Fibroblast of skin of abdomen (primary cell): ENCODE measurements around the gene MNS1.
"Not testable (repeated sequence)": the region's sequence is repeated elsewhere in the genome, so short reads cannot be mapped to it uniquely, and the experiment has no call there.

ENCODE experiments used
- DNase-seq: peaks from one replicate; pipeline ENCODE4 v3.0.0-alpha.2; 2013

The MNS1 gene

GRCh38 chr15:56445746-56446145 lies 19.2 kb downstream of the MNS1 start:
- no peak for DNase-seq

DNA sequence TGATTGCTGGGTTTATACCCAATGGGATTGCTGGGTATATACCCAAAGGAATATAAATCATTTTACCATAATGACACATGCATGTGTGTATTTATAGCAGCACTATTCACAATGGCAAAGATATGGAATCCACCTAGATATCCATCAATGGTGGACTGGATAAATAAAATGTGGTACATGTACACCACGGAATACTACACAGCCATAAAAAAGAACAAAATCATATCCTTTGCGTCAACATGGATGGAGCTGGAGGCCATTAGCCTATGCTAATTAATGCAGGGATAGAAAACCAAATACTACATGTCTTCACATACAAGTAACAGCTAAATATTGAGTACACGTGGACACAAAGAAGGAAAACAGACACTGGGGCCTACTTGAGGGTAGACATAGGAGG lies 22.6 kb downstream of the MNS1 start:
- no peak for DNase-seq

DNA sequence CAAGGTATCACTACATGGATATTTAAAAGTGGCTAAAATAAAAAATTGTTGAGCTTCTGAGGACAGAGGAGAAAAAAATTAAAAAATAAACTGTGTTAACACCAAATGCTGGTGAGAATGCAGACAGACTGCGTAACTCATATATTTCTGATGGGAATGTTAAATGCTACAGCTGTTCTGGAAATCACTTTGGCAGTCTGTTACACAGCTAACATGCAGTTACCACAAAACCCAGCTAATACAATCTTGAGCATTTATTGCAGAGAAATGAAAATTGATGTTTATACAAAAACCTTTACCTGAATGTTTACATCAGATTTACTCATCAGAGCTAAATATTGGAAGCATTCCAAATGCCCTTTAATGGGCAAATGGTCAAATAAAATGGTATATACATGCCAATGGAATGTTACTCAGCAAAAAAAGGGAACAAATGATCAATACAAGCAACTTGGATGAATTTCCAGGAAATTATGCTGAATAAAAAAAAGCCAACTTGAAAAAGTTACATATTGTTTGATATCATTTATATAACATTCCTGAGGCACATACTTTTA lies 24.6 kb downstream of the MNS1 start:
- DNase-seq = no peak

GRCh38 chr15:56432304-56432703 lies 32.6 kb downstream of the MNS1 start:
- DNase-seq = no peak

GRCh38 chr15:56428821-56429458 lies 36.0 kb downstream of the MNS1 start:
- DNase-seq = peak; percentile 8

DNA sequence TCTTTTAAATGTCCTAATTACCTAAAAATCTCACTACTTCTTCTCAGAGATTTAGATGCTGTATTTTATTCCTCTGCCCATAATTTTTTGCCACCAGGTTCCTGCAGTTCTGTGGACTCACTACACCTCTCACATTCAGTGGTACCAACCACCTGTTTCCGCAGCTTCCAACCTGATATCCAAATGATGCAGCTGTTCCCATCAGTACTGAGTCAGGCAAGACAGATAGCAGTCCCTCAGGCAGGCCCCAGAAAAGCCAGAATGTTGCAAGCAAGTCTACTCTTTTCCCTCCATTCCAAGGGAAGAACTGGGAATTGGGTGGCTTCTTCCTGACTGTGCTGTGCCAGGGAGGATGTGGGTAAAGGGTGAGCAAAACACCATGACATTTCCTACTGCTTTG lies 39.0 kb downstream of the MNS1 start:
- no peak for DNase-seq

- DNase-seq = no peak
These were observed 39.7 kb downstream of the MNS1 start for GRCh38 chr15:56425276-56425675.

DNA sequence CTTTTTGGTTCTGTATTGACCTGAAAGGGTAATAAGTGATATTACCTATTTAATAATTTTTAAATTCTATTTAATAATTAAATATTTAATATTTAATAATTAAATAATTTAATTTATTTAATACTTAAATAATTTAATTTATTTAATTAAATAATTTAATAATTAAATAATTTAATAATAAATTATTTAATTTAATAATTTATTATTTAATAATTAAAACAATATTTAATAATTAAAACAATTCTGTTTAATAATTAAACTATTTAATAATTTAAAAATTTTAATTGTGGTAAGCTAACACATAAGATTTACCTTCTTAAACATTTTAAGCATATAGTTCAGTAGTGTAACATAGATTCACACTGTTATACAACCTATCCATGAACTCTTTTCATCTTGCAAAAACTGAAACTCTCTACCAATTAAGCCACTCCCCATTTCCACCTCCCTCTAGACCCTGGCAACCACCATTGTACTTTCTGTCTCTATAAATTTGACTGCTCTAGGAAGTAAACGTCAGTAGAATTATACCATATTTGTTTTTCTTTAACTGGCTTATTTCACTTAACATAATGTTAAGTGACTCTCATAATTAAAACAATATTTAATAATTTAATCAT lies 51.7 kb downstream of the MNS1 start:
- DNase-seq = not testable (repeated sequence)

DNA sequence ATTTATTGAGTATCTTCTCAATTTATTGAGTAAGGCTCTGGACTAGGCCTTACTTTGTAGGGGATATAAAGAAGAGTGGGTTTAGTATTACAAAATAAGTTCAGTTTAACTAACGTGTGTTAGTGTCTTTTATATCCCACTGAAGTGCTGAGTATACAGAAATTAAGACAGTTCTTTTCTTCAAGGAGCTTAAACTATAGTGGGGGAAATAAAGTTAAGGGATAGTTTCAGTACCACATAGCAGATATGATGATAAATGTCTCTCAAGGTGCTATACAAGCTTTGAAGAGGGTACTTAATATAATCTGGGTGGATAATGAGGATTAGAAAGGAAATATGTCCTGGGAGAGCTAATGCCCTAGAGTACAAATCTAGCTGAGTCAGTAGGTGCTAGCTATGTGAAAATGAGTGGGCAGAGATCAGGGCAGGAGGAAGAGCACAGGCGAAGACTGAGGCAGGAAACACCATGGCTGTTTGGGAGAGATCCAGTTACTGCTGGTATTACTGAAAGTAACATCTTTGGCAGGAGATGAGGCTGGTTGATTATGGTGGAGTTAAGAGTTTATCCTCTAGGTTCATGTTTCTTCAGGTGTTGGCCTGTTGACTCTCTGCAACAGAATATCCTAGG lies 53.7 kb downstream of the MNS1 start:
- no peak for DNase-seq

GRCh38 chr15:56410721-56411120 lies 54.2 kb downstream of the MNS1 start:
- DNase-seq = no peak

DNA sequence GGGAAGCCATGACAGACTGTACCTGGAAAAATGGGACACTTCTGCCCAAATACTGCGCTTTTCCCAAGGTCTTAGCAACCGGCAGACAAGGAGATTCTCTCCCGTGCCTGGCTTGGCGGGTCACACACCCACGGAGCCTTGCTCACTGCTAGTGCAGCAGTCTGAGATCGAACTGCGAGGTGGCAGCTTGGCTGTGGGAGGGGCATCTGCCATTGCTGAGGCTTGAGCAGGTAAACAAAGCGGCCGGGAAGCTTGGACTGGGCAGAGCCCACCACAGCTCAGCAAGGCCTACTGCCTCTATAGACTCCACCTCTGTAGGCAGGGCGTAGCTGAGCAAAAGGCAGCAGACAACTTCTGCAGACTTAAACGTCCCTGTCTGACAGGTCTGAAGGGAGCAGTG lies 65.7 kb downstream of the MNS1 start:
- not testable (repeated sequence) for DNase-seq

- not testable (repeated sequence) for DNase-seq
These were observed 67.6 kb downstream of the MNS1 start for GRCh38 chr15:56397325-56397724.

DNA sequence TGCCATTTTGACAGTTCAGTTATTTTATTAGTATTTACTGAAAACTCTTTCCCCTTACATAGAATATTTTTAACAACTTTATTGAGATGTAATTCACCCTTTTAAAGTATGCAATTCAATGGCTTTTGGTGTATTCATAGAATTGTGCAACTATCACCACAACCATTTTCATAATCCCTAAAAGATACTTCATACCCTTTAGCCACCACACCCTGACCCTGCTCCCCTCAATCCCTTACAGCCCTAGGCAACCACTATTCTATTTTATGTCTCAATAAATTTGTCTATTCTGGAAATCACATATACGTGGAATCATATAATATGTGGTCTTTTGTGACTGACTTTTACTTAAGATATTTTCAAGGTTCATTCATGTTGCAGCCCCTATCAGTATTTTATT lies 70.0 kb downstream of the MNS1 start:
- DNase-seq = no peak

DNA sequence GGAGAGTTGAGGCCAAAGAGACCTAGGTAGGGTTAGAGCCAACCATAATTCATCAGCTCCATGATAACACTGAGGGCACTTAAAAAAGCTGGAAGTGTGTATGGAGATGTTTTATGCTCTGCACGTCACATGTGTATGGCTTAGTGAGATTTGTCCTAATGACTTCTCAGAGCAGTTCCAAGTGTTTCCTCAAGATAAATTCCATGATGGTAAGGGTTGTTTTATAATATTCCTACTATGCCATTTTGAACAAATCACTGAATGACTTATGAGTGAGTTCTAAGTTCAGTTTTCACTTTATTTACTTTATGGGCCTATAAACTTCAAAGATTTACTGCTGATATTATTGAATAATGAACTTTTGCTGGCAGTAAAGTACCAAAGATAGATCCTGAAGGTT lies 71.7 kb downstream of the MNS1 start:
- DNase-seq = no peak

DNA sequence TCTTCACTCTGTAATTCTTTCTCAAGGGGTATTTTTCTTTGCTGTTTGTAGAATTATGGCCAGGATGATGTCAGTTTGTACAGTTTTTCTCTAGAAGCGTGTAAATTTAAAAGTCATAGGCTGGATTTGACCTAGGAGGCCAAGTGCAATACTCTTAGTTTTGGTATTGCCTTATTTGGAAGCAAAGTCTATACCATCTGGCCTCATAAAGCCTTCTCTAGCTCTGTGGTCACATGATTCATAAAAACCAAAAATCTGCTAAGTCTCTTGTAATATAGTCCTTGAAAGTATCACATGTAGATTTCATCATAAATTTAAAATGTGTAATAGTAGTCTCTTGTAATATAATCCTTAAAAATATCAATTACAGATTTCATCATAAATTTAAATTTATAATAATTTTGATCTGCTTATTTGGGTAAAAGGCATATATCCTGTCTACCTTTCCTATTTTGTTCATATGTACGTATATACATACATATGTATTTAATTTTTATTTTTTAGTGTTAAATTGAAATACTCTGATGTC lies 74.1 kb downstream of the MNS1 start:
- DNase-seq = peak; percentile 45

DNA sequence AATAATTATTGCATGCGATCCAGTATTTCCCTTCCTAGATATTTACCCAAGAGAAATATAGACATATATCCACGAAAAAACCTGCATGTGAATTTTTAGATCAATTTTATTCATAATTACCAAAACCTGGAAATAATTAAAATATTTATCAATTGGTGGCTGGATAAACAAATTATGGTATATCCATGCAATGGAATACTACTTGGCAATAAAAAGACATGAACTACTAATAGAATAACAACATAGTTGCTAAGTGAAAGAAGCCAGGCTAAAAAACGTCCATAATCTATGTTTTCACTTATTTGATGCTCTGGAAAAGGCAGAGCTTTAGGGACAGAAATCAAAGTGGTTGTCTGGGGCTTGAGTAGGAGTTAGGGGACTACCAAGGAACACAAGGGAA lies 79.0 kb downstream of the MNS1 start:
- DNase-seq = no peak

- no peak for DNase-seq
These were observed 81.9 kb downstream of the MNS1 start for GRCh38 chr15:56383010-56383409.
